DMS153 (cell line): ENCODE measurements around the gene TPRA1.

Source experiments
- DNase-seq: peaks from one replicate; lab custom pipeline; 2025; lab: John Stamatoyannopoulos, UW

Gene TPRA1

GRCh38 chr3:127590282-127590592 is 296 bp downstream of the TPRA1 start:
- DNase-seq, result no peak

- no peak for DNase-seq
Observed at GRCh38 chr3:127589600-127590281, 792 bp downstream of the TPRA1 start.

GRCh38 chr3:127588806-127589577 is 1.5 kb downstream of the TPRA1 start:
- no peak for DNase-seq

DNA sequence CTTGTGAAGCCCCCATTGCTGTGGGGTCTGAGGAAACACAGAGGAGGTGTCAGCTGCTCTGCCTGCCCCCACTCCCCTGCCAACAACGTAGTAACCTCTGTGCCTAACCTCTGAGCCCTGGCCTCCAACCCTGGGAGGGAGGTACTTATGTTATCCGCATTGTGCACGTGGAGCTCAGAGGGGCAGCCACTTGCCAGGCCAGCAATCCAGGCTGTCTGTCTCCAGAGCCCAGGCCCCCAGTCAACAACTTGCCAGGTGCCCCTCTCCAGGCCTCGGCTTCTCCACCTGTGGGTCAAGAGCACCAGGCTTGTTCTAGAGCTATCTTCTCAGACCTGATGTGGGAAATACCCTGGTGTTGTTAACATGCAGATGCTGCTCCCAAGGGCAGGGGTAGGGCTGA is 2.7 kb downstream of the TPRA1 start:
- no peak for DNase-seq

DNA sequence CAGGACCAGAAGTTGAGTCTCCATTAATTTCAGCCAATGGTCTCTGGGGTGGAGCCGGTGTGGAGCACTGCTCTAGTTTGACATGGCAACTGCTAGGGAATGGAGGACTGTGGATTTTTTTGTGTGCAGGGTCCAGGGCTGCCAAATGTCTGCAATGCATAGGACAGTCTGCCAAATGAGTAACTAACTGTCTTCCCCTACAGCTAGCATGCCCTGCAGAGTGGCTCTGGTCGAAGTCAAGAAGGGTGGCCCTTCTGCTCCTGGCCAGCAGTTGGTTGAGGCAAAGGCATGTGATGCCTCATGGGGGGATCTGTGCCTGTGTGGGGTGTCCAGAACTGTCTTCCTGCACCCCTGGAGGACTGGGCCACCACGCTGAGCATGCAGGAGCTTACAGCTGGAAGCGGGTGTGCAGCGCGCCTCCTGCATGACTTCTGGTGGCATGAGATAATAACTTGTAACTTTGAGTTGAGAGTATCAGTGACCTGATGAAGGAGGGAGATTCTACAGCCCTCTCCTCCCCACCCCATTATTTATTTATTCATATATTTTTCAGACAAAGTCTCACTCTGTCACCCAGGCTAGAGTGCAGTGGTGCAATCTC is 4.6 kb downstream of the TPRA1 start:
- no peak for DNase-seq

- DNase-seq, result no peak
Observed at GRCh38 chr3:127585163-127585812, 5.2 kb downstream of the TPRA1 start.

GRCh38 chr3:127584734-127585133 is 5.8 kb downstream of the TPRA1 start:
- no peak for DNase-seq

DNA sequence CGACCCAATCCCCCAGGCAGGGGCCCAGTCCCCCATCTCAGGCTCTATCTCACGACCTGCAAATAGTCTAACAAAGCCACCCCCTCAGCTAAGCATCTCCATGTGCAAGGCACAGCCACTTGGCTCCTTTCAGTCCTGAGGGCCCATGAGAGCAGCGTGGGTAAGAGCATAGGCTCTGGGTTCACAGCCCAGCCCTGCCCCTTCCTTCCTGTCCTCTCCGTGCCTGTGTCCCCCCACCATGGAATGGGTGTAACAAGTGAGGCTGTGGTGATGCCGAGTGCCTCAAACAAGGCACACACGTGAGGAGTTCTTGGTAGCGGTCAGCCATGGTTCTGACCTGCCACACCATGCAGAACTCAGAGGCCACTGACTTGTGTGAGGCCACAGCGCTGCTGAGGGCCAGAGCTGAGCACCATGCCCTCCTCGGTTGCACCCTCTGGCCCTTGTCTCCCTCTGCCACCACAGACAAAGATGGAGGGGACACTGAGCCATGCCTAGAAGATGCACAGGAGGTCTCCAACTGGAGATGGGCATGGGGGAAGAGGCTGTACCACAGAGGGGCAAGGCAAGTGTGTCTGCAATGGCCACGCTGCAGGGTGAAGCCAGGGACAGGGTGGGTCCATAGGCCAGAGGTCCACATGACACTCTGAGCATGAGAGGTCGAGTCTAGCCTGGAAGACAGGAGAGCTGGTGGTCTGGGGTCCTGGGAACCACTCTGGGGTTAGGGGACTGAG is 10.0 kb downstream of the TPRA1 start:
- DNase-seq, result no peak

GRCh38 chr3:127578802-127579201 is 11.7 kb downstream of the TPRA1 start:
- no peak for DNase-seq

DNA sequence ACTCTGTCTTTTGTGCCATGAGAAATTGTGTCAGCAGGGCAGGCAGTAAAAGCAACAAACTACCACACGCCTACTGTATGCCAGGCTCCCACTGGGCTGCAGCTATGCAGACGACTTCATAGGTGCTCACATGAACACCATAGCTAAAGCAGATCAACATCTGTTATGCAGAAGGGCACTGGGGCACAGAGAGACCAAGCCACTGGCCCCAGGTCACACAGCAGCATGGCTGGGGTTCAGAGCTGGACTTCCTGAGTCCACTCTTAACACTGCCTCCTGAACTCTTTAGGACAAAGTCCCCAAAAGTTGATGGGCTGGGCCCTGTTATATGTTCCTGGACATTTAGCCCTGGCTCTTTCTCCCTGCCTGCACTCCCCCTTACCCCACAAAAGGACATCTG is 12.4 kb downstream of the TPRA1 start:
- no peak for DNase-seq

- DNase-seq, result no peak
Observed at GRCh38 chr3:127577448-127577847, 13.1 kb downstream of the TPRA1 start.

GRCh38 chr3:127574880-127575878 is 15.4 kb downstream of the TPRA1 start:
- peak; percentile 69 for DNase-seq

GRCh38 chr3:127573912-127574311 is 16.6 kb downstream of the TPRA1 start:
- DNase-seq, result no peak

- no peak for DNase-seq
Observed at GRCh38 chr3:127573401-127573800, 17.1 kb downstream of the TPRA1 start.

DNA sequence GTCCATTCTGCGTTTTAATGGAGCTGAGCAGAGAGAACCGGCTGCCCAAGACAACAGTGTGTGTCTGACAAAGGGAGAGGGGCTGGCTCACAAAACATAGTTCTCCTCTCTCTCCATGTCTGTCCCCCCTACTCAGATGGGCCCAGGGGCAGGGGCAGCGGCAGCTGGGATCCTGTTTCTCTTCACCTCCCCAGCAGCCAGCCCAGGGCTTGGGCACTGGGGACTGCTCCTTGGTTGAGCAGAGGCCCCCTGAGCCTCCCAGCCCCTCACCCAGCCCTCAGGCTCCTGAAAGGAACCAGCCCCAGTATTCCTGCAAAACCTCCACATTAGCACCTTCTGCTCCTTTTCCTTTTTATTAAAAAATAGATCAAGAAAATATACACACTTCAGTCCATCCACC is 17.8 kb downstream of the TPRA1 start:
- no peak for DNase-seq

DNA sequence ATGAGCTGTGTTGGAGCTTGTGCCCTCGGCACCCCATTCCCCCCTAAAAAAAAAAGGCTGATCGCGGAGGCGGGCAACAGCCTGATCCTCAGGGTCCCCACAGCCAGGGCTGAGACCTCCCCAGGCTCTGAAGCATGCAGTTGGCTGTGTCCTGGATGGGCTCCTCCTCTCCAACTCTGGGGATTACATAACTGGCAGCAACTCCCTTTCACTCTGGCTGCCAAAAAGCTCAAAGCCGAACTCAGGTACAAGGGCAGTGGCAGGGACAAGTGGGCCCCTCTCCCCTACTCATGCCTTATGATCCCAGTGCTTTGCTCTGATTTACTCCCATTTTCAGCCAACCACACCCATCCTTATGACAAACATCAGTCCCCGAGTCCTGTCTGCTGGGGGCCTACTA is 18.3 kb downstream of the TPRA1 start:
- no peak for DNase-seq

- no peak for DNase-seq
Observed at GRCh38 chr3:127570520-127570919, 20.0 kb downstream of the TPRA1 start.

GRCh38 chr3:127569160-127569559 is 21.4 kb downstream of the TPRA1 start:
- DNase-seq, result no peak

GRCh38 chr3:127568586-127568985 is 21.9 kb downstream of the TPRA1 start:
- DNase-seq, result no peak

DNA sequence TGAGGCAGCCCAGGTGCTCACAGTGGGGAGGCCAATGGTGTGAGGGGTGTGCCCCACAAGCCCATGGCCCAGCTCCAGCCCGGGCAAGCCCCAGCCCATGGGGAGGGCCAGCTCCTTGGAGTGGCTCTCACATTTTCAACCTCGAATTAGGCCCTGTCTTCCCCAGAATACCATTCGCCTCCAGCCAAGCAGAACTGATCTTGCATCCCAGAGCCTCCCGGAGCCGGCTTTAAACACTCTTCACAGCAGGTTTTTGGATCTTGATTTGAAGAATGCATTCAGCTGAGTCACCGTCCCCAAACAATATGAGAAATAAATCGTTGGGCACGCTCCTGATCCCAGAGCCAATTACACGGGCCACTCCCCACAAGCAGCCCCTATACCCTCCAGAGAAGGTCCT is 23.7 kb downstream of the TPRA1 start:
- no peak for DNase-seq

DNA sequence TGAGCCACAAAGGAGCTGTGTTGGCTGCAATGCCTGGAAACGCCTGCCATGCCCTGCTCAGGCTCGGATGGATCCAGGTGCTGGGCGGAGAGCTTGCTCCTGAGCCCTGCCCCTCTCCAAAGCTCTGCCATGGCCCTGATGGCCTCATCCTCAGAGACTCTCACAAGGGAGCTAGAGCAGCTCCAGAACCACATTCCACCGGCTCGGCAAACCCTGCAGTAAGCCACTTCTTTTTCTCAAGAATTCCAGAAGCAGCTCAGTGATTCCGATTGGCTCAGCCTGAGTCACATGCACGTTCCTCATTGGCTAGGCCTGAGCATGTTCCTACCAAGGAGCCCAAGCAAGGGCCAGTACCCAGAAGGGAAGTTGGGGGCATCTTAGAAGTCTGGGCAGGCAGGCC is 24.8 kb downstream of the TPRA1 start:
- DNase-seq, result no peak
